HepG2 (cell line): ENCODE data around the gene PCSK6.

Experiments used
- EP300 ChIP-seq, 3 experiments: sonication (generic) in 1 of 3; formaldehyde crosslinking in 1 of 3; IDR thresholded peaks; 2 replicates each; pipeline versions ENCODE4 v1.5.1 to v1.6.1; 2011 to 2020; ENCODE audit warnings: low read depth in 2 of 3, low read length in 2 of 3, borderline replicate concordance in 1 of 3, improper control_type of control experiment in 1 of 3, mild to moderate bottlenecking in 1 of 3, missing genetic modification reagents in 1 of 3, moderate library complexity in 1 of 3
- RFX5 ChIP-seq: IDR thresholded peaks from 2 replicates; pipeline ENCODE4 v1.6.1; 2011; ENCODE audit warnings: low read depth, low read length, improper control_type of control experiment
- RXRA ChIP-seq: sonication (generic); formaldehyde crosslinking; IDR thresholded peaks from 2 replicates; pipeline ENCODE4 v1.5.1; 2020; ENCODE audit warnings: missing genetic modification reagents
- SMAD1 ChIP-seq: sonication (generic); formaldehyde crosslinking; IDR thresholded peaks from 2 replicates; pipeline ENCODE4 v1.4.0; 2020; ENCODE audit warnings: missing genetic modification reagents, low read depth, mild to moderate bottlenecking, borderline replicate concordance

DNA sequence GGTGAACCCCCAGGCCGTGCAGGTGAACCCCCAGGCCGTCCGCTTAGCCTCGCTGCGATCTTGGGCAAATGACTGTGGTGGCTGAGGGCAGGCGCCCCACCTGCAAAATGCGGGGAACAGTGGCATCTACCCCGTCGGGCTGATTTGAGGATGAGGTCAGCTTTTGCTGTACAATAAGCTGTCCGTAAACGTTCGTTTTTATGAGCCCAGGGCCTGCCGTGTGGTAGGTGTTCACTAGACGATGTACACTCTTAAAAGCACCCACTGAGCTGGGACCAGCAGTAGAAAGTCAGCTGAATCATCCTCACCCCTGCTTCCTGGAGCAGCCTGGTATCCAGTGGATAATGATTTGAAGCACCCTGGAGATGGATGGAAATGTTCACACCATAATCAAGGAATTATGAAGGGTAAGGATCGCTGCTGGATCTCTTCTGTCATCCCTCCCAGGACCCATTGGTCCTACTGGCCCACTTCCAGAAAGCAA, 943 bp upstream of the PCSK6 start:
- TF ChIP-seq EP300 (IDR thresholded peaks at IDR 0.05; ENCODE audit: low read depth in 2 of 2, low read length in 2 of 2) (no peak), EP300 (CRISPR knock-in tag; IDR thresholded peaks at IDR 0.05; ENCODE audit: borderline replicate concordance) (no peak), SMAD1 (no peak), RFX5 (no peak), RXRA (CRISPR knock-in tag) (no peak)
